SU-DHL-6 (cell line): ENCODE results near the gene DBN1.

ENCODE experiments used
- H2AFZ ChIP-seq: fragments of 200-600 bp; sonication (generic); 2 replicates; pipeline ENCODE4 v1.6.1; 2014; ENCODE audit warnings: low read depth, mild to moderate bottlenecking, moderate library complexity, mixed read lengths, antibody characterized with exemption, low read length; ENCODE audit not compliant: severe bottlenecking
- H3F3A ChIP-seq: fragments of 200-600 bp; shearing (Covaris generic); 2 replicates; pipeline ENCODE4 v1.6.0; 2016; ENCODE audit warnings: antibody characterized with exemption, mild to moderate bottlenecking; ENCODE audit not compliant: insufficient read depth
- H3K27ac ChIP-seq: fragments of 200-600 bp; sonication (generic); 2 replicates; pipeline ENCODE4 v1.5.1; 2016; ENCODE audit warnings: low read depth, mild to moderate bottlenecking, low read length, moderate library complexity, mixed read lengths
- H3K27me3 ChIP-seq: fragments of 200-600 bp; sonication (generic), shearing (Covaris generic); 2 replicates; pipeline ENCODE4 v1.6.0; 2014; ENCODE audit warnings: mild to moderate bottlenecking, low read length
- H3K36me3 ChIP-seq: fragments of 200-600 bp; sonication (generic); 2 replicates; pipeline ENCODE4 v1.6.1; 2014; ENCODE audit warnings: mild to moderate bottlenecking, low read length, mixed read lengths
- H3K4me2 ChIP-seq: fragments of 300-600, 200-600 bp; shearing (Covaris generic), sonication (generic); 2 replicates; pipeline ENCODE4 v1.6.0; 2014; ENCODE audit warnings: low read length, low read depth, mild to moderate bottlenecking; ENCODE audit not compliant: poor library complexity, severe bottlenecking
- H3K4me3 ChIP-seq: fragments of 200-600 bp; sonication (generic); 2 replicates; pipeline ENCODE4 v1.5.1; 2014; ENCODE audit warnings: antibody characterized with exemption, low read length, mild to moderate bottlenecking, mixed read lengths; ENCODE audit not compliant: insufficient read depth, poor library complexity, severe bottlenecking
- H3K79me2 ChIP-seq: fragments of 200-600 bp; sonication (generic); 2 replicates; pipeline ENCODE4 v1.6.1; 2014; ENCODE audit warnings: mild to moderate bottlenecking, low read length, moderate library complexity; ENCODE audit not compliant: insufficient read depth
- H3K9ac ChIP-seq: fragments of 200-600 bp; sonication (generic); 2 replicates; pipeline ENCODE4 v1.7.0; 2014; ENCODE audit warnings: mild to moderate bottlenecking, low read length
- H3K9me2 ChIP-seq: fragments of 200-600 bp; sonication (generic); replicated peaks from 2 replicates; pipeline ENCODE4 v1.6.1; 2014; ENCODE audit warnings: low read length; ENCODE audit not compliant: insufficient read depth
- H3K9me3 ChIP-seq: fragments of 200-600 bp; sonication (generic); 2 replicates; pipeline ENCODE4 v1.6.1; 2014; ENCODE audit warnings: low read length, mixed read lengths; ENCODE audit not compliant: insufficient read depth
- H4K20me1 ChIP-seq: fragments of 200-600 bp; sonication (generic); 2 replicates; pipeline ENCODE4 v1.6.1; 2014; ENCODE audit warnings: low read depth, mild to moderate bottlenecking, antibody characterized with exemption, low read length, moderate library complexity, mixed read lengths
- EZH2phosphoT487 ChIP-seq: fragments of 200-600 bp; sonication (generic), shearing (Covaris generic); conservative IDR thresholded peaks from 2 replicates; pipeline ENCODE4 v1.6.1; 2018; ENCODE audit warnings: mild to moderate bottlenecking, antibody characterized with exemption, low read length, moderate library complexity, mixed read lengths
- TF ChIP-seq, protein P1 (sequence below): fragments of 200-600 bp; sonication (generic); IDR thresholded peaks from one replicate; pipeline ENCODE4 v1.5.1; 2017; ENCODE audit warnings: antibody characterized with exemption, mild to moderate bottlenecking, low read length, moderate library complexity; ENCODE audit not compliant: insufficient read depth, poor library complexity, severe bottlenecking

The DBN1 gene

DNA sequence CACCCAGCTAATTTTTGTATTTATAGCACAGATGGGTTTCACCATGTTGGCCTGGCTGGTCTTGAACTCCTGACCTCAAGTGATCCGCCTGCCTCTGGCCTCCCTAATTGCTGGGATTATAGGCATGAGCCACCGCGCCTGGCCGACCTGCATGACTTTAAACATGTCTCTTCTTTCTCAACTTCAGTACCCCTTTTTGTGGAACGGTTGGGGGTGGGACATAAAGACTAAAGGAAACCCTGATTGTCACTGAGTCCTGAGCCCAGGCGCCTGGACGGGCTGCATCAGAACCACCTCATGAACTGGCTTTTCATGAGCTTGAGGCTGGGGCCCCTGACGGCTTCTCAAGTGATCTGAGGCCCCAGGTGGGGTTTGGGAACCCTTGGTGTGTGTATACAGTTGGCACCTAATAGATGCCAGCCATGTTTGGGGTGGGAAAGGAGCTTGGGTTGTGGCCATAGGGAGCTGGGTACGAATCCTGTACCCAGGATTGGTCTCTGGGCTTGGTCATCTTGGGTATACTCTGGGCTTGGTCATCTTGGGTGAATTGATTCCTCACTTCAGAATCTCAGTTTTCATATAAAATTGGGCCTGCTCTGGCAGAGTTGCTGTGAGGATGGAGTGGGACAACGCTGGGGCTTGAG, 44.7 kb downstream of the DBN1 start:
- Histone ChIP-seq H3K27me3 (no peaks in the 10 kb centered on the region), H3K27ac (peak overlapping the region; percentile 95), H3K79me2 (peaks cover 22% of the 10 kb centered on the region), H3K4me3 (peak overlapping the region; percentile 0), H3K9ac (peak overlapping the region; percentile 68), H3K4me2 (peak overlapping the region; percentile 71), H3F3A (peaks cover 52% of the 10 kb centered on the region), H3K9me3 (no peaks in the 10 kb centered on the region), H3K36me3 (no peaks in the 10 kb centered on the region), H4K20me1 (no peaks in the 10 kb centered on the region; the same call in 1 of the 2 replicates), H3K9me2 (no peaks in the 10 kb centered on the region), H2AFZ (no peak overlapping the region)
- TF ChIP-seq, protein P1, sequence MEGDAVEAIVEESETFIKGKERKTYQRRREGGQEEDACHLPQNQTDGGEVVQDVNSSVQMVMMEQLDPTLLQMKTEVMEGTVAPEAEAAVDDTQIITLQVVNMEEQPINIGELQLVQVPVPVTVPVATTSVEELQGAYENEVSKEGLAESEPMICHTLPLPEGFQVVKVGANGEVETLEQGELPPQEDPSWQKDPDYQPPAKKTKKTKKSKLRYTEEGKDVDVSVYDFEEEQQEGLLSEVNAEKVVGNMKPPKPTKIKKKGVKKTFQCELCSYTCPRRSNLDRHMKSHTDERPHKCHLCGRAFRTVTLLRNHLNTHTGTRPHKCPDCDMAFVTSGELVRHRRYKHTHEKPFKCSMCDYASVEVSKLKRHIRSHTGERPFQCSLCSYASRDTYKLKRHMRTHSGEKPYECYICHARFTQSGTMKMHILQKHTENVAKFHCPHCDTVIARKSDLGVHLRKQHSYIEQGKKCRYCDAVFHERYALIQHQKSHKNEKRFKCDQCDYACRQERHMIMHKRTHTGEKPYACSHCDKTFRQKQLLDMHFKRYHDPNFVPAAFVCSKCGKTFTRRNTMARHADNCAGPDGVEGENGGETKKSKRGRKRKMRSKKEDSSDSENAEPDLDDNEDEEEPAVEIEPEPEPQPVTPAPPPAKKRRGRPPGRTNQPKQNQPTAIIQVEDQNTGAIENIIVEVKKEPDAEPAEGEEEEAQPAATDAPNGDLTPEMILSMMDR = no peak
- TF ChIP-seq EZH2phosphoT487 = no peak

DNA sequence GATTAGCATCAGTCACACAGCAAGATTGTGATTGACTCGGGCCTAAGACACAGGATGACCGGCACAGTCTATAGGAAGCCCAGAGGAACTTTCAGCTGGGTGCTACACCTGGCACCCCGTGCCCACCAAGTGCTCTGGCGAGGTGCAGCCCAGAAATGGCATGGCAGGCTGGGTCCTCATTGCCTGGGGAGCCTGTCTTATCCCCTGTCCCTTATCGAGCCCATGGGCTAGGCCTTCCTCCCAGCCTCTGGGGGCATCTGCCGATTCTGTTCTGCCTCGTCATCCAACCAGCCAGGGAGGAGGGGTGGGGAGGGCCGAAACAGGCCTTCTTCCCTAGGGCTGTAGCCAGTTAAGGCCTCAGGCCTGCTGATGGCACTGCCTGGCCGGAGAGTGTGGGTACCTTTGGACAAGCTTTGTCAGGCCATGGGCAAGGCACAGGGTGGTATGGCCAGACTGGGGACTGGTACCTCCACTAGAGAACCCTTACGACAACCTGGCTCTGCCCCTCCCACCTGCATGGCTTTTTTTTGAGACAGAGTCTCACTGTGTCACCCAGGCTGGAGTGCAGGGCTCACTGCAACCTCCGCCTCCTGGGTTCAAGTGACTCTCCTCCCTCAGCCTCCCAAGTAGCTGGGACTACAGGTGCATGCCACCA, 45.4 kb downstream of the DBN1 start:
- H3K9ac ChIP-seq = peak overlapping the region; percentile 68
- H2AFZ ChIP-seq = no peak overlapping the region
- H3K79me2 ChIP-seq = peaks cover 22% of the 10 kb centered on the region
- TF ChIP-seq, protein P1 = no peak
- TF ChIP-seq EZH2phosphoT487 = no peak
- peak overlapping the region; percentile 71 for H3K4me2 ChIP-seq
- H3K27ac ChIP-seq = peak overlapping the region; percentile 95
- H4K20me1 ChIP-seq = no peaks in the 10 kb centered on the region; the same call in 1 of the 2 replicates
- H3K9me2 ChIP-seq = no peaks in the 10 kb centered on the region
- H3K9me3 ChIP-seq = no peaks in the 10 kb centered on the region
- H3K4me3 ChIP-seq = peak overlapping the region; percentile 63
- peaks cover 52% of the 10 kb centered on the region for H3F3A ChIP-seq
- H3K36me3 ChIP-seq = no peaks in the 10 kb centered on the region
- no peaks in the 10 kb centered on the region for H3K27me3 ChIP-seq

DNA sequence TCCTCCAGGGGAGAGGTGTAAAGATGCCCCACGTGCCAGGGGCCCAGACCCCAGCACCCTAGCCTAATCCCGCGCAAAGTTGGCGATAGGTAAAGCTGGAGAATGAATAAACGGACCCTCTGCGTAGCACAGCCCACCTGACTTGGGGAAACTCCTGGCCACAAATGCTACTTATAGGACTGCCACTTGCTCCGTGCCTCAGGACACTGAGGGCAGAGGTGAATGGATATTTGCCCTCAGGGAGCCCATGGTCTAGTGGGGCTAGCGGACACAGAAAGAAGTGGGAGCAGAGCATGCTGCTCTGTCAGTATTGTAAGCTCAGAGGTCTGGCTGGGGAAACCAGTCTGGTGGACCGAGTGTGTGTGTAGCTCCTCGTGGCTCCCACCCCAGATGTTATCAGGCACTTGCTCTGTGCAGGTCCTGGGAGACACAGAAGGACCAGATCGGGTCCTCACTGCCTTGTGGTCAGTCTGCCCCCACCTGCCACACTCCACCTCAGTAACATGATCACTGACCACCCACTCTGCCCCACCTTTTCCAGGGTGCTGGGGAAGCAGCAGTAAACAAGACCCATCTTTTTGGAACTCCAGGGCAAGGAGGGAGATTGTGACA, 46.1 kb downstream of the DBN1 start:
- Histone ChIP-seq H3K4me3 (peak overlapping the region; percentile 63), H2AFZ (no peak overlapping the region), H4K20me1 (no peaks in the 10 kb centered on the region; the same call in 1 of the 2 replicates), H3K79me2 (peaks cover 22% of the 10 kb centered on the region), H3K36me3 (no peaks in the 10 kb centered on the region), H3K9me3 (no peaks in the 10 kb centered on the region), H3K9ac (peak overlapping the region; percentile 68), H3K27ac (peak overlapping the region; percentile 95), H3K4me2 (peak overlapping the region; percentile 71), H3K27me3 (no peaks in the 10 kb centered on the region), H3K9me2 (no peaks in the 10 kb centered on the region), H3F3A (peaks cover 50% of the 10 kb centered on the region)
- no peak for TF ChIP-seq EZH2phosphoT487
- TF ChIP-seq, protein P1 = no peak
